Parathyroid adenoma (tissue), 2 donors: ENCODE measurements around the gene TANK.

Experiments used
- H2AFZ ChIP-seq: fragments of 300-600 bp; sonication (generic); one replicate; pipeline ENCODE4 v1.7.0; 2017; ENCODE audit warnings: antibody characterized with exemption, mild to moderate bottlenecking
- H3K27ac ChIP-seq: fragments of 300-600 bp; sonication (generic); one replicate; pipeline ENCODE4 v1.7.0; 2017
- H3K27me3 ChIP-seq: fragments of 300-600 bp; sonication (generic); one replicate; pipeline ENCODE4 v1.7.0; 2017; ENCODE audit warnings: low read length; ENCODE audit not compliant: control insufficient read depth, insufficient read depth
- H3K36me3 ChIP-seq: fragments of 300-600 bp; sonication (generic); one replicate; pipeline ENCODE4 v1.7.0; 2017; ENCODE audit warnings: low read length; ENCODE audit not compliant: control insufficient read depth, insufficient read depth
- H3K4me1 ChIP-seq: fragments of 300-600 bp; sonication (generic); one replicate; pipeline ENCODE4 v1.7.0; 2017; ENCODE audit warnings: control low read depth
- H3K4me2 ChIP-seq: fragments of 300-600 bp; sonication (generic); one replicate; pipeline ENCODE4 v1.7.0; 2017; ENCODE audit warnings: low read length
- H3K4me3 ChIP-seq: fragments of 300-600 bp; sonication (generic); one replicate; pipeline ENCODE4 v1.7.0; 2017; ENCODE audit warnings: low read depth, low read length
- H3K79me2 ChIP-seq: fragments of 300-600 bp; sonication (generic); one replicate; pipeline ENCODE4 v1.7.0; 2017; ENCODE audit warnings: control low read depth
- H3K9ac ChIP-seq: fragments of 300-600 bp; sonication (generic); one replicate; pipeline ENCODE4 v1.7.0; 2017; ENCODE audit warnings: mild to moderate bottlenecking
- H3K9me3 ChIP-seq: fragments of 300-600 bp; sonication (generic); one replicate; pipeline ENCODE4 v1.7.0; 2017; ENCODE audit warnings: low read length; ENCODE audit not compliant: control insufficient read depth
- CTCF ChIP-seq: fragments of 300-600 bp; sonication (generic); IDR thresholded peaks from one replicate; pipeline ENCODE4 v1.7.0; 2017; ENCODE audit warnings: antibody characterized with exemption, mild to moderate bottlenecking
- donor health status: primary hyperparathyroidism.

TANK gene

GRCh38 chr2:161245671-161246070, 85.4 kb downstream of the TANK start:
- no peak overlapping the region for H3K4me3 ChIP-seq
- no peak for TF ChIP-seq CTCF
- no peak overlapping the region for H3K4me2 ChIP-seq

GRCh38 chr2:161246281-161246680, 86.1 kb downstream of the TANK start:
- Histone ChIP-seq H3K36me3 (no peaks in the 10 kb centered on the region), H2AFZ (peak overlapping the region; percentile 39), H3K27me3 (no peaks in the 10 kb centered on the region), H3K4me3 (no peak overlapping the region), H3K9ac (no peak overlapping the region), H3K27ac (peak overlapping the region; percentile 96), H3K4me2 (no peak overlapping the region), H3K4me1 (peaks cover 22% of the 10 kb centered on the region), H3K79me2 (no peaks in the 10 kb centered on the region), H3K9me3 (no peaks in the 10 kb centered on the region)
- no peak for TF ChIP-seq CTCF

More at GRCh38 chr2:161245671-161246070, 85.4 kb downstream of the TANK start:
- no peaks in the 10 kb centered on the region for H3K36me3 ChIP-seq
- H3K9me3 ChIP-seq = no peaks in the 10 kb centered on the region
- no peaks in the 10 kb centered on the region for H3K27me3 ChIP-seq
- H3K27ac ChIP-seq = peak overlapping the region; percentile 96
- peaks cover 25% of the 10 kb centered on the region for H3K4me1 ChIP-seq
- H3K79me2 ChIP-seq = no peaks in the 10 kb centered on the region
- H3K9ac ChIP-seq = peak overlapping the region; percentile 24
- peak overlapping the region; percentile 14 for H2AFZ ChIP-seq

- Histone ChIP-seq H3K27ac (peak overlapping the region; percentile 7), H3K9ac (no peak overlapping the region), H3K36me3 (no peaks in the 10 kb centered on the region), H3K9me3 (no peaks in the 10 kb centered on the region), H3K4me1 (peaks cover 10% of the 10 kb centered on the region), H3K4me3 (no peak overlapping the region), H2AFZ (no peak overlapping the region), H3K4me2 (no peak overlapping the region), H3K27me3 (no peaks in the 10 kb centered on the region), H3K79me2 (no peaks in the 10 kb centered on the region)
- TF ChIP-seq CTCF = peak; percentile 72
Observed at GRCh38 chr2:161250864-161251436, 90.7 kb downstream of the TANK start.

GRCh38 chr2:161257123-161257952, 97.1 kb downstream of the TANK start:
- H3K27me3 ChIP-seq = no peaks in the 10 kb centered on the region
- H3K4me2 ChIP-seq = no peak overlapping the region
- H3K4me1 ChIP-seq = peaks cover 6% of the 10 kb centered on the region
- H3K4me3 ChIP-seq = no peak overlapping the region
- no peak overlapping the region for H3K27ac ChIP-seq
- no peaks in the 10 kb centered on the region for H3K79me2 ChIP-seq
- H3K36me3 ChIP-seq = no peaks in the 10 kb centered on the region
- H3K9ac ChIP-seq = no peak overlapping the region
- no peaks in the 10 kb centered on the region for H3K9me3 ChIP-seq
- no peak for TF ChIP-seq CTCF
- no peak overlapping the region for H2AFZ ChIP-seq
